ENCODE results near the gene NEAT1.

GRCh38 chr11:65435981-65436411, 13.4 kb downstream of the NEAT1 start:
- no peak for TF ChIP-seq CREB1 (CRISPR knock-in tag; IDR thresholded peaks at IDR 0.05; ENCODE audit: low read depth)
- TF ChIP-seq ZNF114 (CRISPR knock-in tag; IDR thresholded peaks at IDR 0.05): no peak
- TF ChIP-seq CTCF (conservative IDR thresholded peaks at IDR 0.05; ENCODE audit: low read depth in 2 of 2): no peak
- no peak for TF ChIP-seq REST (IDR thresholded peaks at IDR 0.05; ENCODE audit: unreplicated experiment)
- TF ChIP-seq EZH2 (IDR thresholded peaks at IDR 0.05; ENCODE audit: low read depth, unreplicated experiment): no peak
- TF ChIP-seq POLR2AphosphoS5 (IDR thresholded peaks at IDR 0.05; ENCODE audit: low read depth): no peak
- no peak for TF ChIP-seq NANOG (IDR thresholded peaks at IDR 0.05; ENCODE audit: borderline replicate concordance)
- no peak for TF ChIP-seq EZH2phosphoT487 (IDR thresholded peaks at IDR 0.05; ENCODE audit: unreplicated experiment)

Data from GM23338 (cell line).